DND-41 (cell line): ENCODE results near the gene CAMSAP2.

Source experiments
- CTCF ChIP-seq: IDR thresholded peaks from 2 replicates; pipeline ENCODE4 v1.5.1; 2012; ENCODE audit warnings: borderline replicate concordance, low read length, moderate library complexity, mild to moderate bottlenecking; ENCODE audit not compliant: poor library complexity, severe bottlenecking; ENCODE audit errors: extremely low read depth
- EZH2 ChIP-seq: IDR thresholded peaks from 3 replicates; pipeline ENCODE4 v1.6.1; 2012; ENCODE audit warnings: borderline replicate concordance, low read depth, mild to moderate bottlenecking, moderate library complexity, low read length, inconsistent platforms; ENCODE audit not compliant: severe bottlenecking

GRCh38 chr1:200874694-200875093 lies 136.0 kb downstream of the CAMSAP2 start:
- TF ChIP-seq CTCF = no peak
- no peak for TF ChIP-seq EZH2
